Activated T-helper 1 cell treated with anti-CD3 and anti-CD28 coated beads, Interleukin-12 subunit alpha, Interleukin-12 subunit beta, Interleukin-2, Interleukin-4 antibody, amounts not matched to agents 30 ng/mL and 10 ng/mL and 1 ng/mL, durations not matched to agents 14 hours and 24 hours and 36 hours (primary cell): Measurements from ENCODE around the gene ADNP. TPM values are rescaled to one million over a fixed set of nuclear protein-coding genes. Genes with fewer than 3 reads are reported as not detected.

Experiments used
- DNase-seq: peaks from one replicate; pipeline ENCODE4 v3.0.0; 2021; ENCODE audit warnings: low spot score
- H3K27ac Mint-ChIP-seq: one replicate; pipeline ENCODE4 v1.8.0; 2021; ENCODE audit warnings: mild to moderate bottlenecking, mixed read lengths
- H3K27me3 Mint-ChIP-seq: one replicate; pipeline ENCODE4 v1.8.0; 2022; ENCODE audit warnings: mild to moderate bottlenecking, moderate library complexity, mixed read lengths; ENCODE audit not compliant: insufficient read depth
- H3K36me3 Mint-ChIP-seq: one replicate; pipeline ENCODE4 v1.8.0; 2021; ENCODE audit warnings: low read depth, mixed read lengths
- H3K4me1 Mint-ChIP-seq: one replicate; pipeline ENCODE4 v1.8.0; 2021; ENCODE audit warnings: low read depth, mixed read lengths
- H3K4me3 Mint-ChIP-seq: one replicate; pipeline ENCODE4 v1.8.0; 2021; ENCODE audit warnings: mild to moderate bottlenecking, moderate library complexity, mixed read lengths
- H3K9me3 Mint-ChIP-seq: one replicate; pipeline ENCODE4 v1.8.0; 2021; ENCODE audit warnings: mixed read lengths
- intact Hi-C: fragments of 100-400 bp; cut with micrococcal nuclease; formaldehyde crosslinking; loops from one replicate; pipeline ENCODE4 v1.15.1; 2024
- total RNA-seq: library from RNA; stranded (reverse); gene quantifications from 2 replicates; pipeline ENCODE4 v1.2.3, GENCODE V29; 2022

Gene ADNP
- total RNA-seq, 1 donor from 2014 or later: 77.4 TPM

GRCh38 chr20:50929299-50930138, 1.7 kb downstream of the ADNP start:
- H3K27ac Mint-ChIP-seq: peak overlapping the region; percentile 95
- H3K4me3 Mint-ChIP-seq: peak overlapping the region; percentile 95
- no peaks in the 10 kb centered on the region for H3K27me3 Mint-ChIP-seq
- H3K4me1 Mint-ChIP-seq: peaks cover 66% of the 10 kb centered on the region
- intact Hi-C loops: loop anchor here (1.0 to 10.0 kb wide), 5 partner anchors 15 to 1655 kb away; partner anchors contain the start of gene ZNFX1
- no peaks in the 10 kb centered on the region for H3K9me3 Mint-ChIP-seq
- peaks cover 57% of the 10 kb centered on the region for H3K36me3 Mint-ChIP-seq
- peak; percentile 91 for DNase-seq

DNA sequence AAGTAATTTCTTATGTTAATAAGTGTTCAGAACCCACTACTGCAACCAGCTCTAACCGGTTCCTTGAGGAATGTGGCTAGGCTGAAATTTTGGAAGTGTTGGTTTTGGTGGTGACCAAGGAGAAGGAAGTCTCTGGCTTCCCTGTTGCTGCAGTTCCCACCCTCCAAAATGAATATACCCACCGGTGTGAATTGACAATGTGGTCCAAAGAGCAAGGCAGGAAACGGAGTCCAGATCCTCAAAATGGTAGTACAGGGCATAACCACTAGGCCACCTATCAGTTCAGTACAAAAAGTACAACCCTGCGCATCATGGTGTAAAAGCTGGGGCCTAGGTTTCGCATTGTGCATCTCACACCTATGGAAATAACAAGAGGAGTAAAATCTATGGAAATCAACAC, 2.8 kb downstream of the ADNP start:
- intact Hi-C loops: no loop called here
- peak overlapping the region; percentile 34 for H3K27ac Mint-ChIP-seq
- H3K27me3 Mint-ChIP-seq: no peaks in the 10 kb centered on the region
- no peaks in the 10 kb centered on the region for H3K9me3 Mint-ChIP-seq
- peak overlapping the region; percentile 95 for H3K4me3 Mint-ChIP-seq
- DNase-seq: no peak
- peaks cover 54% of the 10 kb centered on the region for H3K36me3 Mint-ChIP-seq
- H3K4me1 Mint-ChIP-seq: peaks cover 66% of the 10 kb centered on the region

- Mint-ChIP-seq H3K36me3 (peaks cover 47% of the 10 kb centered on the region), H3K27me3 (no peaks in the 10 kb centered on the region), H3K9me3 (no peaks in the 10 kb centered on the region), H3K4me3 (no peak overlapping the region), H3K27ac (no peak overlapping the region), H3K4me1 (peaks cover 55% of the 10 kb centered on the region)
- intact Hi-C loops: no loop called here
- no peak for DNase-seq
These were observed 4.7 kb downstream of the ADNP start for GRCh38 chr20:50926530-50926929.

DNA sequence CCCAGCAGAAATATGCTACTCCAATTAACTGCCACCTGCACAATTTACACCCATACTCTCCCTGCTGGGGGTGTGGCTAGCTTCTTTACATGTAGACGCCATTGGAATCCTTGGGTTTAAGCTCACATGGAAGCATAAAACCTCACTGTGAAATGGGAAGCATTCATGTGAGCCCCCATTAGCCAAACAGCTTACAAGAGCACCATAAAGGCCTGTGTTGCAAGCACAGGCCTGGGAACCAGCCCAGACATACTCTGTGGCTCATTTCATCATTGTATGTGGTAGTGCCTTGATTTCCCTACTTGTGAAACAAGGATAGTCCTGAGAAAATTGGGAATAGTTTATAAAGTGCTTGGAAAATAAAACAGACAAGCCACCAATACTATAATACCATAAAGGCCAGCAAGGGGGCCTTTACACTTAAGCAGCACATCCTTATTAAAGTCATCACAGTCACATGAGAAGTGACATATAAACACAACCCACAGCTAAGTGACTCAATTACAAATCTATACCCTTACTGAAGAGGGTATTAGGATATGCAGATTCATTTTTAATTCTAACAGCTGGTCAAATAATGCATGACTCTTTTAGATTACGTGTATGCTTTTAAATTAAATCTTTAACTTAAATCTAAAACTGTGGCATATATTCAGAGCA, 6.8 kb downstream of the ADNP start:
- DNase-seq: no peak
- H3K27me3 Mint-ChIP-seq: no peaks in the 10 kb centered on the region
- no peak overlapping the region for H3K4me3 Mint-ChIP-seq
- no peaks in the 10 kb centered on the region for H3K9me3 Mint-ChIP-seq
- intact Hi-C loops: no loop called here
- H3K4me1 Mint-ChIP-seq: peaks cover 62% of the 10 kb centered on the region
- H3K27ac Mint-ChIP-seq: no peak overlapping the region
- H3K36me3 Mint-ChIP-seq: peaks cover 45% of the 10 kb centered on the region

- Mint-ChIP-seq H3K27me3 (no peaks in the 10 kb centered on the region), H3K9me3 (no peaks in the 10 kb centered on the region), H3K4me3 (no peak overlapping the region), H3K27ac (peak overlapping the region; percentile 29), H3K4me1 (peaks cover 54% of the 10 kb centered on the region), H3K36me3 (peaks cover 34% of the 10 kb centered on the region)
- DNase-seq: no peak
- intact Hi-C loops: no loop called here
These were observed 9.3 kb downstream of the ADNP start for GRCh38 chr20:50921803-50922501.

- Mint-ChIP-seq H3K4me1 (peaks cover 57% of the 10 kb centered on the region), H3K27ac (no peak overlapping the region), H3K9me3 (no peaks in the 10 kb centered on the region), H3K36me3 (peaks cover 35% of the 10 kb centered on the region), H3K27me3 (no peaks in the 10 kb centered on the region), H3K4me3 (no peak overlapping the region)
- intact Hi-C loops: no loop called here
- DNase-seq: no peak
These were observed 10.2 kb downstream of the ADNP start for GRCh38 chr20:50920997-50921396.

GRCh38 chr20:50919567-50919966, 11.7 kb downstream of the ADNP start:
- no peak for DNase-seq
- no peak overlapping the region for H3K4me3 Mint-ChIP-seq

DNA sequence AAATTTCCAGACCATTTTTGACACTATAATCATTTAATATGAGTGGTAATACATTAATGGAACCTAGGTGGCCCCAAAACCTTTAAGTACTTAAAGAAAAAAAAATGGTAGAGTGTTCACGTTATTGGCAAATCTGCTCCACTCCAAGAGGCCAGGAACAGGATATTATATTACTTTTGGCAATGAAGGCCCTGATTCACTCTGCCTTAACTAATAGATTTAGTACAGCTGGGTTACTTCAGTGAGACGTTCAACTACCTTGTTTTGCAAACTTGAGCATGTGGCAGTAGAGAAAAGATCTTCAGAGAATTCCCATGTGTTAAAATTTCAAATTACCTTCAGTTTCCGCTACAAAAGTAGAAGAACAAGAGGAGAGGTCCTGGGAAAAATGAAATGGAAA, 12.8 kb downstream of the ADNP start:
- H3K36me3 Mint-ChIP-seq: peaks cover 20% of the 10 kb centered on the region
- H3K4me3 Mint-ChIP-seq: no peak overlapping the region
- intact Hi-C loops: no loop called here
- DNase-seq: no peak
- no peaks in the 10 kb centered on the region for H3K27me3 Mint-ChIP-seq
- no peak overlapping the region for H3K27ac Mint-ChIP-seq
- no peaks in the 10 kb centered on the region for H3K9me3 Mint-ChIP-seq
- H3K4me1 Mint-ChIP-seq: peaks cover 67% of the 10 kb centered on the region

More at GRCh38 chr20:50919567-50919966, 11.7 kb downstream of the ADNP start:
- Mint-ChIP-seq H3K27me3 (no peaks in the 10 kb centered on the region), H3K27ac (peak overlapping the region; percentile 48), H3K9me3 (no peaks in the 10 kb centered on the region), H3K36me3 (peaks cover 22% of the 10 kb centered on the region), H3K4me1 (peaks cover 56% of the 10 kb centered on the region)
- intact Hi-C loops: no loop called here

- Mint-ChIP-seq H3K4me1 (peaks cover 69% of the 10 kb centered on the region), H3K27me3 (no peaks in the 10 kb centered on the region), H3K27ac (no peak overlapping the region), H3K9me3 (no peaks in the 10 kb centered on the region), H3K36me3 (peaks cover 17% of the 10 kb centered on the region), H3K4me3 (no peak overlapping the region)
- intact Hi-C loops: no loop called here
- no peak for DNase-seq
These were observed 14.3 kb downstream of the ADNP start for GRCh38 chr20:50916934-50917333.

- H3K36me3 Mint-ChIP-seq: peaks cover 22% of the 10 kb centered on the region
- no peaks in the 10 kb centered on the region for H3K27me3 Mint-ChIP-seq
- no peak overlapping the region for H3K4me3 Mint-ChIP-seq
- peak overlapping the region; percentile 13 for H3K27ac Mint-ChIP-seq
- H3K4me1 Mint-ChIP-seq: peaks cover 69% of the 10 kb centered on the region
- intact Hi-C loops: no loop called here
- H3K9me3 Mint-ChIP-seq: no peaks in the 10 kb centered on the region
- no peak for DNase-seq
These were observed 15.0 kb downstream of the ADNP start for GRCh38 chr20:50916257-50916656.

DNA sequence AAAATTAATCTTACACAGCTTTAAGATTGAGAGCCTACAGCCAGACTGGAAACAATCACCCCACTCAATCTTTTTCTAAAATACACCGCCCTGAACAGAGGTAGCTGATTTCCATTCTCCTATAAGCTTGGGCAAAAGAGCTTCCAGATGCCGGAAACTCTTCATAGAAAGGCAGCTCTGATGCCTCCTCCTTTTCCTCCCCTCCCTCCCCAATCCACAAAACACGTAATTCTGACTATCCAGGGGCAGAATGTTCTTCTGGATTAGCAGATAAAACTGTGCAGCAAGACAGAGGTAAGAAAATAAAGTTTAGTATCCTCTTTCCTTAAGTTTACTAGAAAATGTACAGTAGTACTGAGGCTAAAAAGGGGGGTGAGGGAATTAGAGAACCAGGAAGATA, 15.8 kb downstream of the ADNP start:
- intact Hi-C loops: no loop called here
- DNase-seq: no peak
- H3K27ac Mint-ChIP-seq: no peak overlapping the region
- no peaks in the 10 kb centered on the region for H3K27me3 Mint-ChIP-seq
- peaks cover 69% of the 10 kb centered on the region for H3K4me1 Mint-ChIP-seq
- H3K9me3 Mint-ChIP-seq: no peaks in the 10 kb centered on the region
- peaks cover 24% of the 10 kb centered on the region for H3K36me3 Mint-ChIP-seq
- no peak overlapping the region for H3K4me3 Mint-ChIP-seq

DNA sequence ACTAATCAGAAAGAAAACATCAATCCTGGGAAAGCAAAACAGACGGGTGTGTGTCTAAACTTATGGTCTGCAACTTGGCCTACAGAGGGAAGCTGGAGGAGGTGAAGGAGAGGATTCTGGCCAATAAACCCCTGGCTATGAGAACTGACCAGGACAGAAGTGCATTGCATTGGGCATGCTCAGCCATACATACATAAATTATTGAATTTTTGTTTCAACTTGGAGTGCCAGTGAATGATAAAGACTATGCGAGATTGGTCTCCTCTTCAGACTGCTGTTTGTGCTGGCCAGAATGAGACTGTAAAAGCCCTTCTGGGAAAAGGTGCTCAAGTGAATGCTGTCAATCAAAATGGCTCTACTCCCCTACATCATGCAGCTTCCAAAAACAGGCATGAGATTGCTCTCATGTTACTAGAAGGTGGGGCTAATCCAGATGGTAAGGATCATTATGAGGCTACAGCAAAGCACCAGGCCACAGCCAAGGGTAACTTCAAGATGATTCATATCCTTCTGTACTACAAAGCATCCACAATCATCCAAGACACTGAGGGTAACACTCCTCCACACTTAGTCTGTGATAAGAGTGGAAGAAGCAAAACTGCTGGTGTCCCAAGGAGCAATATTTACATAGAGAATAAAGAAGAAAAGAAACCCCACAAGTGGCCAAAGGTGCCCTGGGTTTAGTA, 17.4 kb downstream of the ADNP start:
- Mint-ChIP-seq H3K4me1 (peaks cover 73% of the 10 kb centered on the region), H3K27ac (peak overlapping the region; percentile 52), H3K4me3 (no peak overlapping the region), H3K27me3 (no peaks in the 10 kb centered on the region), H3K9me3 (no peaks in the 10 kb centered on the region), H3K36me3 (peaks cover 26% of the 10 kb centered on the region)
- intact Hi-C loops: loop anchor here (1.0 to 5.0 kb wide), 4 partner anchors 8 to 122 kb away; no protein-coding TSS in a partner anchor
- DNase-seq: peak; percentile 6
